Measurements from ENCODE around the gene P2RX1. TPM values are rescaled to one million over a fixed set of nuclear protein-coding genes. Genes with fewer than 3 reads are reported as not detected.

Gene P2RX1
- polyA plus RNA-seq, 1 experiment = 0.02 TPM

DNA sequence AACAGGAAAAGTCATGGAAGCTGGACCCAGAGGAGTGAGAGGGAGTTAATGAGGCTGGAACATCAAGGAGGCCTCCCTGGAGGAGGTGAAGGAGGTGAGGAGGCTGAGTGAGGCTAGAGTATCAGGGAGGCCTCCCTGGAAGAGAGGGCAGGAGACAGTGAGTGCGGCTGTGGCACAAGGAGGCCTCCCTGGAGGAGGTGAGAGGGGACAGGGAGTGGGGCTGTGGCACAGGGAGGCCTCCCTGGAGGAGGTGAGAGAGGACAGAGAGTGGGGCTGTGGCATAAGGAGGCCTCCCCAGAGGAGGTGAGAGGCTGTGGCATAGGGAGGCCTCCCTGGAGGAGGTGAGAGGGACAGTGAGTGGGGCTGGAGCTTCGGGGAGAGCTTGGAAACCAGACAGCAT is 28.9 kb downstream of the P2RX1 start:
- ChIA-PET CTCF (interaction anchor here (0.8 kb wide), 1 partner anchor 839 kb away, joined by 3 read pairs; no protein-coding TSS in a partner anchor), POLR2A (no interaction called here)
- H3K27me3 ChIP-seq (ENCODE audit: control insufficient read depth, insufficient read depth, low read length) = no peaks in the 10 kb centered on the region
- peaks cover 14% of the 10 kb centered on the region for H3K36me3 ChIP-seq (ENCODE audit: control insufficient read depth, insufficient read depth, low read length)
- TF ChIP-seq, protein P1, sequence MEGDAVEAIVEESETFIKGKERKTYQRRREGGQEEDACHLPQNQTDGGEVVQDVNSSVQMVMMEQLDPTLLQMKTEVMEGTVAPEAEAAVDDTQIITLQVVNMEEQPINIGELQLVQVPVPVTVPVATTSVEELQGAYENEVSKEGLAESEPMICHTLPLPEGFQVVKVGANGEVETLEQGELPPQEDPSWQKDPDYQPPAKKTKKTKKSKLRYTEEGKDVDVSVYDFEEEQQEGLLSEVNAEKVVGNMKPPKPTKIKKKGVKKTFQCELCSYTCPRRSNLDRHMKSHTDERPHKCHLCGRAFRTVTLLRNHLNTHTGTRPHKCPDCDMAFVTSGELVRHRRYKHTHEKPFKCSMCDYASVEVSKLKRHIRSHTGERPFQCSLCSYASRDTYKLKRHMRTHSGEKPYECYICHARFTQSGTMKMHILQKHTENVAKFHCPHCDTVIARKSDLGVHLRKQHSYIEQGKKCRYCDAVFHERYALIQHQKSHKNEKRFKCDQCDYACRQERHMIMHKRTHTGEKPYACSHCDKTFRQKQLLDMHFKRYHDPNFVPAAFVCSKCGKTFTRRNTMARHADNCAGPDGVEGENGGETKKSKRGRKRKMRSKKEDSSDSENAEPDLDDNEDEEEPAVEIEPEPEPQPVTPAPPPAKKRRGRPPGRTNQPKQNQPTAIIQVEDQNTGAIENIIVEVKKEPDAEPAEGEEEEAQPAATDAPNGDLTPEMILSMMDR (IDR thresholded peaks at IDR 0.05; ENCODE audit: insufficient read depth, low read depth, low read length) = no peak
- no peak overlapping the region for H3K4me3 ChIP-seq (ENCODE audit: low read depth, low read length)
- DNase-seq (ENCODE audit: low read depth) = no peak

- DNase-seq (ENCODE audit: low read depth) = no peak
- H3K36me3 ChIP-seq (ENCODE audit: control insufficient read depth, insufficient read depth, low read length) = peaks cover 14% of the 10 kb centered on the region
- ChIA-PET POLR2A (no interaction called here), CTCF (no interaction called here)
- TF ChIP-seq, protein P1 (IDR thresholded peaks at IDR 0.05; ENCODE audit: insufficient read depth, low read depth, low read length) = no peak
- H3K27me3 ChIP-seq (ENCODE audit: control insufficient read depth, insufficient read depth, low read length) = no peaks in the 10 kb centered on the region
- H3K4me3 ChIP-seq (ENCODE audit: low read depth, low read length) = no peak overlapping the region
These were observed 29.5 kb downstream of the P2RX1 start for GRCh38 chr17:3886776-3887175.

GRCh38 chr17:3885970-3886369 is 30.3 kb downstream of the P2RX1 start:
- CTCF ChIA-PET = interaction anchor here (1.8 kb wide), 1 partner anchor 22 kb away, joined by 9 read pairs; no protein-coding TSS in a partner anchor
- DNase-seq (ENCODE audit: low read depth) = no peak
- POLR2A ChIA-PET = no interaction called here

GRCh38 chr17:3885271-3885670 is 31.0 kb downstream of the P2RX1 start:
- TF ChIP-seq, protein P1 (IDR thresholded peaks at IDR 0.05; ENCODE audit: insufficient read depth, low read depth, low read length) = no peak
- DNase-seq (ENCODE audit: low read depth) = no peak
- H3K4me3 ChIP-seq (ENCODE audit: low read depth, low read length) = no peak overlapping the region
- POLR2A ChIA-PET = no interaction called here
- CTCF ChIA-PET = interaction anchor here (1.1 to 1.8 kb wide), 2 partner anchors 21 to 29 kb away, joined by 5 to 9 read pairs; no protein-coding TSS in a partner anchor
- peaks cover 19% of the 10 kb centered on the region for H3K36me3 ChIP-seq (ENCODE audit: control insufficient read depth, insufficient read depth, low read length)
- H3K27me3 ChIP-seq (ENCODE audit: control insufficient read depth, insufficient read depth, low read length) = no peaks in the 10 kb centered on the region

More at GRCh38 chr17:3885970-3886369, 30.3 kb downstream of the P2RX1 start:
- peaks cover 18% of the 10 kb centered on the region for H3K36me3 ChIP-seq (ENCODE audit: control insufficient read depth, insufficient read depth, low read length)
- H3K27me3 ChIP-seq (ENCODE audit: control insufficient read depth, insufficient read depth, low read length) = no peaks in the 10 kb centered on the region
- TF ChIP-seq, protein P1 (IDR thresholded peaks at IDR 0.05; ENCODE audit: insufficient read depth, low read depth, low read length) = no peak
- no peak overlapping the region for H3K4me3 ChIP-seq (ENCODE audit: low read depth, low read length)

DNA sequence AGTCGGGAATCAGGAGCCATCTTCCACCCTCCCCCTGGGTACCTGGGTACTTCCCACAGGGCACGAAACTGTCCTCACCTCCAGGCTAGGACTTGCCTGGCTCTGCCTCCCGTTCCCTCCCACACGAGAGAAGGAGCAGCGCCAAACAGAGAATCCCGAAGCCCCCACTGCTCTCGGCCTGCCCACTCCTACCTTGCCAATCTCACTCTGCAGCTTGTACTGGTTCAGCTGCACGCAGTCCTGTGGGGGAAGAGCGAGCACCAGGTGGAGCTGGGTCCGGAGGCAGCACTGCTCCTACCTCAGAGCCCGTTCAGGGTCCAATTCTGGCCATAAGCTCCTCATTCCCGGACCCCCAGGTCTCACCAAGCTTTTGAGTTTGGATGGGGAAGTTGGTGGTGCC is 32.1 kb downstream of the P2RX1 start:
- no peaks in the 10 kb centered on the region for H3K27me3 ChIP-seq (ENCODE audit: control insufficient read depth, insufficient read depth, low read length)
- H3K36me3 ChIP-seq (ENCODE audit: control insufficient read depth, insufficient read depth, low read length) = peaks cover 21% of the 10 kb centered on the region
- CTCF ChIA-PET = interaction anchor here (1.2 to 1.8 kb wide), 4 partner anchors 20 to 147 kb away, joined by 3 to 9 read pairs (median 4); no protein-coding TSS in a partner anchor
- no peak for DNase-seq (ENCODE audit: low read depth)
- POLR2A ChIA-PET = no interaction called here
- TF ChIP-seq, protein P1 (IDR thresholded peaks at IDR 0.05; ENCODE audit: insufficient read depth, low read depth, low read length) = no peak
- H3K4me3 ChIP-seq (ENCODE audit: low read depth, low read length) = no peak overlapping the region

All from BJ (cell line).